Gastrocnemius medialis (tissue), 4 donors: ENCODE data around the gene ZBTB20.

Experiments
- POLR2A ChIP-seq, 2 donors: fragments of 450-650 bp; IDR thresholded peaks; one replicate each; pipeline ENCODE4 v1.6.1; 2017; ENCODE audit warnings: antibody characterized with exemption in 2 of 2, mild to moderate bottlenecking in 2 of 2, moderate library complexity in 2 of 2
- TF ChIP-seq, protein P1 (sequence below), 5 experiments: fragments of 450-650 bp in 3 of 5; fragments of 200-600 bp in 2 of 5; sonication (generic) in 2 of 5; IDR thresholded peaks in 4 of 5; conservative IDR thresholded peaks in 1 of 5; 1 replicate in 4 of 5; 2 replicates in 1 of 5; pipeline ENCODE4 v1.5.1; 2016 to 2019; ENCODE audit warnings: antibody characterized with exemption in 5 of 5, mild to moderate bottlenecking in 3 of 5, moderate library complexity in 3 of 5

DNA sequence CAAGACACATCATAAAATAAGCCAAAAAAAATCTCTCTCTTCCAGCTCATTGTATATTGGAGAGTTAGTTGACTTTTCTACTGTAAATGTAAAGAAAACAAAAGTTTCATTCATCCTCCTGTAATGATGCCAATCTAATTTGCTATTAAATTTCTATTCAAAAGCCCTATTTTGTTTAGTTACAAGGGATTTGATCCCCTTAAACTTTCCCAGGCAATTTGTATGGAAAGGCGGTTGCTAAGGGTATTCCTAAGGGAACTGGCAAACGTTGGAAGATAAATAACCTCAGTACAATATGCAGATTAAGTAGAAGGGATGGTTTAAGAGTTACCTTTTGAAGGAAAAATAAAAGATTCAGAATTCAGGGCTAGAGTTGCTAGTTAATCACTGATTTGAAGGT lies 500.6 kb downstream of the ZBTB20 start:
- TF ChIP-seq, protein P1, sequence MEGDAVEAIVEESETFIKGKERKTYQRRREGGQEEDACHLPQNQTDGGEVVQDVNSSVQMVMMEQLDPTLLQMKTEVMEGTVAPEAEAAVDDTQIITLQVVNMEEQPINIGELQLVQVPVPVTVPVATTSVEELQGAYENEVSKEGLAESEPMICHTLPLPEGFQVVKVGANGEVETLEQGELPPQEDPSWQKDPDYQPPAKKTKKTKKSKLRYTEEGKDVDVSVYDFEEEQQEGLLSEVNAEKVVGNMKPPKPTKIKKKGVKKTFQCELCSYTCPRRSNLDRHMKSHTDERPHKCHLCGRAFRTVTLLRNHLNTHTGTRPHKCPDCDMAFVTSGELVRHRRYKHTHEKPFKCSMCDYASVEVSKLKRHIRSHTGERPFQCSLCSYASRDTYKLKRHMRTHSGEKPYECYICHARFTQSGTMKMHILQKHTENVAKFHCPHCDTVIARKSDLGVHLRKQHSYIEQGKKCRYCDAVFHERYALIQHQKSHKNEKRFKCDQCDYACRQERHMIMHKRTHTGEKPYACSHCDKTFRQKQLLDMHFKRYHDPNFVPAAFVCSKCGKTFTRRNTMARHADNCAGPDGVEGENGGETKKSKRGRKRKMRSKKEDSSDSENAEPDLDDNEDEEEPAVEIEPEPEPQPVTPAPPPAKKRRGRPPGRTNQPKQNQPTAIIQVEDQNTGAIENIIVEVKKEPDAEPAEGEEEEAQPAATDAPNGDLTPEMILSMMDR (IDR thresholded peaks at IDR 0.05 in 4 of 5, conservative IDR thresholded peaks at IDR 0.05 in 1 of 5) = no peak
- TF ChIP-seq POLR2A (IDR thresholded peaks at IDR 0.05) = no peak
